Measurements from ENCODE around the gene C19orf33. TPM values are rescaled to one million over a fixed set of nuclear protein-coding genes. Genes with fewer than 3 reads are reported as not detected.

Gene C19orf33
- total and polyA plus RNA-seq, 2 of the 8 experiments (the other 6 are each of a cell fraction or from before 2014, with no cell fraction given): 6.0 to 36.0 TPM

- TF ChIP-seq RXRA (IDR thresholded peaks at IDR 0.05; ENCODE audit: insufficient read depth, low read depth, low read length): no peak
- TF ChIP-seq JUN (IDR thresholded peaks at IDR 0.05; ENCODE audit: low read depth, low read length): no peak
- TF ChIP-seq, protein P1, sequence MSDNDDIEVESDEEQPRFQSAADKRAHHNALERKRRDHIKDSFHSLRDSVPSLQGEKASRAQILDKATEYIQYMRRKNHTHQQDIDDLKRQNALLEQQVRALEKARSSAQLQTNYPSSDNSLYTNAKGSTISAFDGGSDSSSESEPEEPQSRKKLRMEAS (IDR thresholded peaks at IDR 0.05): no peak
- no peak for TF ChIP-seq RNF2 (IDR thresholded peaks at IDR 0.05; ENCODE audit: borderline replicate concordance, low read depth, low read length, missing control alignments, poor library complexity, severe bottlenecking)
- no peak for TF ChIP-seq SRF (IDR thresholded peaks at IDR 0.05; ENCODE audit: low read depth, low read length)
- TF ChIP-seq HDAC2 (IDR thresholded peaks at IDR 0.05; ENCODE audit: borderline replicate concordance in 1 of 2, low read depth in 2 of 2, low read length in 2 of 2): no peak
- no peak for TF ChIP-seq RFX5 (IDR thresholded peaks at IDR 0.05; ENCODE audit: borderline replicate concordance, low read depth, low read length)
- TF ChIP-seq YY1 (IDR thresholded peaks at IDR 0.05; ENCODE audit: low read depth, low read length): no peak
- no peak for TF ChIP-seq CBX5 (IDR thresholded peaks at IDR 0.05; ENCODE audit: low read depth, low read length)
- no peak for TF ChIP-seq CREB1 (IDR thresholded peaks at IDR 0.05)
- no peak for TF ChIP-seq SP2 (IDR thresholded peaks at IDR 0.05; ENCODE audit: low read length)
- no peak for TF ChIP-seq GABPA (IDR thresholded peaks at IDR 0.05; ENCODE audit: borderline replicate concordance, insufficient read depth, low read length)
- Histone ChIP-seq H2AFZ (ENCODE audit: low read length) (no peak overlapping the region), H3K4me2 (ENCODE audit: insufficient read depth in 1 of 2, low read depth in 2 of 2, low read length in 2 of 2) (no peak overlapping the region), H2BK15ac (ENCODE audit: low read length) (no peak overlapping the region), H2BK12ac (ENCODE audit: low read depth, low read length) (no peak overlapping the region), H3K4me3 (ENCODE audit: extremely low read depth in 1 of 4, insufficient read depth in 2 of 4, low read depth in 3 of 4, low read length in 4 of 4) (no peak overlapping the region), H3K9me3 (ENCODE audit: insufficient read depth in 2 of 2, low read depth in 1 of 2, low read length in 1 of 2) (no peaks in the 10 kb centered on the region), H2AK5ac (ENCODE audit: low read depth, low read length) (no peak overlapping the region), H3K79me2 (ENCODE audit: control insufficient read depth in 1 of 2, insufficient read depth in 2 of 2, low read length in 2 of 2) (no peaks in the 10 kb centered on the region), H3K4me1 (replicated peaks in 1 of 4; ENCODE audit: control insufficient read depth in 3 of 4, insufficient read depth in 4 of 4, low read length in 3 of 4) (peaks cover 0 to 5% (median 4%) of the 10 kb centered on the region in 4 experiments; a peak in 5 of 7 replicates), H3K23ac (ENCODE audit: insufficient read length) (no peak overlapping the region), H4K91ac (replicated peaks; ENCODE audit: insufficient read length, low read length) (no peak overlapping the region), H2BK20ac (ENCODE audit: low read length) (no peak overlapping the region), H3K36me3 (ENCODE audit: control insufficient read depth in 2 of 4, insufficient read depth in 4 of 4, low read length in 3 of 4) (no peaks in the 10 kb centered on the region; a peak in 1 of 8 replicates), H2BK5ac (ENCODE audit: low read depth, low read length) (no peak overlapping the region), H3K27me3 (replicated peaks in 1 of 4; ENCODE audit: control insufficient read depth in 3 of 4, extremely low read depth in 1 of 4, insufficient read depth in 3 of 4, low read length in 3 of 4) (no peaks in the 10 kb centered on the region), H2BK120ac (replicated peaks; ENCODE audit: low read depth, low read length) (no peak overlapping the region), H3K18ac (ENCODE audit: extremely low read depth, low read length) (no peak overlapping the region), H4K20me1 (replicated peaks in 1 of 2; ENCODE audit: control insufficient read depth in 1 of 2, insufficient read depth in 2 of 2, low read length in 2 of 2) (no peaks in the 10 kb centered on the region), H3K27ac (ENCODE audit: low read depth, low read length) (no peak overlapping the region), H3K56ac (replicated peaks; ENCODE audit: insufficient read length, low read depth, low read length) (no peak overlapping the region), H3K79me1 (ENCODE audit: low read depth, low read length) (no peaks in the 10 kb centered on the region), H3K4ac (replicated peaks; ENCODE audit: insufficient read length, low read depth, low read length) (no peak overlapping the region), H4K8ac (ENCODE audit: extremely low read depth, insufficient read depth, low read length) (no peak overlapping the region), H4K5ac (ENCODE audit: insufficient read length, low read depth, low read length) (no peak overlapping the region), H3K23me2 (ENCODE audit: low read depth, low read length) (peaks cover 12% of the 10 kb centered on the region), H3K9ac (replicated peaks in 1 of 4; ENCODE audit: extremely low read depth in 1 of 4, low read depth in 3 of 4, low read length in 3 of 4) (no peak overlapping the region), H3K14ac (ENCODE audit: insufficient read length) (no peak overlapping the region)
- DNase-seq (ENCODE audit: low read depth in 1 of 2, low spot score in 2 of 2) (no peak), FAIRE-seq (no peak)
- ChIA-PET CTCF (ENCODE audit: partially characterized antibody) (interaction anchor here (1.0 to 6.7 kb wide), 5 partner anchors 13 to 100 kb away, joined by 3 to 100 read pairs (median 4); no protein-coding TSS in a partner anchor), POLR2A (ENCODE audit: partially characterized antibody) (interaction anchor here (1.6 kb wide), 1 partner anchor 13 kb away, joined by 7 read pairs; the partner anchor contains the start of gene KCNK6)
- 88% methylated on average over 9 of the region's 9 CpGs; no CpG with 5 or more reads in 1 of the 2 experiments for WGBS, 2 experiments (ENCODE audit: extremely low coverage in 1 of 2, insufficient coverage in 1 of 2, insufficient read length in 1 of 2, insufficient replicate concordance in 2 of 2, low coverage in 1 of 2, low lambda C conversion rate in 2 of 2, missing lambda C conversion rate in 1 of 2)
These were observed 29.2 kb downstream of the C19orf33 start for GRCh38 chr19:38333245-38333644.

All from H1 (cell line).